GM12891 (cell line): ENCODE data around the gene VGF.

Experiments used
- PAX5 ChIP-seq: IDR thresholded peaks from 2 replicates; pipeline ENCODE4 v1.6.1; 2011; ENCODE audit warnings: low read length, moderate library complexity, mild to moderate bottlenecking; ENCODE audit not compliant: insufficient read depth, severe bottlenecking
- POLR2A ChIP-seq: IDR thresholded peaks from 2 replicates; pipeline ENCODE4 v1.6.1; 2011; ENCODE audit warnings: low read depth, low read length, control low read depth
- POLR2AphosphoS5 ChIP-seq: IDR thresholded peaks from 2 replicates; pipeline ENCODE4 v1.6.1; 2011; ENCODE audit warnings: low read depth, low read length, control low read depth
- SPI1 ChIP-seq: IDR thresholded peaks from 2 replicates; pipeline ENCODE4 v1.6.1; 2011; ENCODE audit warnings: low read depth, low read length, control low read depth
- TAF1 ChIP-seq: IDR thresholded peaks from 2 replicates; pipeline ENCODE4 v1.6.1; 2011; ENCODE audit warnings: low read depth, low read length, control low read depth

- TF ChIP-seq POLR2A (no peak), POLR2AphosphoS5 (no peak), TAF1 (no peak), PAX5 (no peak), SPI1 (no peak)
These were observed 35.1 kb upstream of the VGF start for GRCh38 chr7:101200504-101200861.
